Glutamatergic neuron (in vitro differentiated cells): Measurements from ENCODE around the gene SNX20. TPM values are rescaled to one million over a fixed set of nuclear protein-coding genes. Genes with fewer than 3 reads are reported as not detected.

Experiments used
- DNase-seq: peaks from one replicate; pipeline ENCODE4 v3.0.0; 2022
- H3K27ac Mint-ChIP-seq: one replicate; pipeline ENCODE4 v1.8.0; 2020; ENCODE audit warnings: mild to moderate bottlenecking, mixed read lengths, inconsistent platforms; ENCODE audit not compliant: unreplicated experiment
- H3K27me3 Mint-ChIP-seq: one replicate; pipeline ENCODE4 v1.8.0; 2020; ENCODE audit warnings: mild to moderate bottlenecking, moderate library complexity, mixed read lengths, inconsistent platforms; ENCODE audit not compliant: unreplicated experiment
- H3K36me3 Mint-ChIP-seq: one replicate; pipeline ENCODE4 v1.8.0; 2020; ENCODE audit warnings: mild to moderate bottlenecking, mixed read lengths, inconsistent platforms; ENCODE audit not compliant: unreplicated experiment
- H3K4me1 Mint-ChIP-seq: one replicate; pipeline ENCODE4 v1.8.0; 2020; ENCODE audit warnings: mild to moderate bottlenecking, low read depth, mixed read lengths, inconsistent platforms; ENCODE audit not compliant: unreplicated experiment
- H3K4me3 Mint-ChIP-seq: one replicate; pipeline ENCODE4 v1.8.0; 2020; ENCODE audit warnings: mild to moderate bottlenecking, mixed read lengths, inconsistent platforms; ENCODE audit not compliant: unreplicated experiment
- H3K9me3 Mint-ChIP-seq: one replicate; pipeline ENCODE4 v1.8.0; 2020; ENCODE audit warnings: mild to moderate bottlenecking, moderate library complexity, mixed read lengths, inconsistent platforms; ENCODE audit not compliant: unreplicated experiment
- total RNA-seq: library from RNA; stranded (reverse); fragmentation: NEBNext Ultra II Directional; extraction: Animal tissue kit (Norgen Biotek cat#: 25700); gene quantifications from one replicate; pipeline ENCODE4 v1.2.1, GENCODE V29; 2021; ENCODE audit not compliant: unreplicated experiment
- TF ChIP-seq, protein P1 (sequence below): fragments of 200-600 bp; sonication (generic); IDR thresholded peaks from one replicate; pipeline ENCODE4 v1.5.0; 2021; ENCODE audit not compliant: partially characterized antibody, unreplicated experiment

Gene SNX20
- total RNA-seq, 1 donor from 2014 or later: not detected

- H3K36me3 Mint-ChIP-seq: no peaks in the 10 kb centered on the region
- no peak overlapping the region for H3K4me3 Mint-ChIP-seq
- peaks cover 1% of the 10 kb centered on the region for H3K9me3 Mint-ChIP-seq
- H3K27ac Mint-ChIP-seq: no peak overlapping the region
- peaks cover 9% of the 10 kb centered on the region for H3K27me3 Mint-ChIP-seq
- TF ChIP-seq, protein P1, sequence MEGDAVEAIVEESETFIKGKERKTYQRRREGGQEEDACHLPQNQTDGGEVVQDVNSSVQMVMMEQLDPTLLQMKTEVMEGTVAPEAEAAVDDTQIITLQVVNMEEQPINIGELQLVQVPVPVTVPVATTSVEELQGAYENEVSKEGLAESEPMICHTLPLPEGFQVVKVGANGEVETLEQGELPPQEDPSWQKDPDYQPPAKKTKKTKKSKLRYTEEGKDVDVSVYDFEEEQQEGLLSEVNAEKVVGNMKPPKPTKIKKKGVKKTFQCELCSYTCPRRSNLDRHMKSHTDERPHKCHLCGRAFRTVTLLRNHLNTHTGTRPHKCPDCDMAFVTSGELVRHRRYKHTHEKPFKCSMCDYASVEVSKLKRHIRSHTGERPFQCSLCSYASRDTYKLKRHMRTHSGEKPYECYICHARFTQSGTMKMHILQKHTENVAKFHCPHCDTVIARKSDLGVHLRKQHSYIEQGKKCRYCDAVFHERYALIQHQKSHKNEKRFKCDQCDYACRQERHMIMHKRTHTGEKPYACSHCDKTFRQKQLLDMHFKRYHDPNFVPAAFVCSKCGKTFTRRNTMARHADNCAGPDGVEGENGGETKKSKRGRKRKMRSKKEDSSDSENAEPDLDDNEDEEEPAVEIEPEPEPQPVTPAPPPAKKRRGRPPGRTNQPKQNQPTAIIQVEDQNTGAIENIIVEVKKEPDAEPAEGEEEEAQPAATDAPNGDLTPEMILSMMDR: no peak
- DNase-seq: no peak
- peaks cover 27% of the 10 kb centered on the region for H3K4me1 Mint-ChIP-seq
Observed at GRCh38 chr16:50622643-50623369, 58.3 kb downstream of the SNX20 start.

DNA sequence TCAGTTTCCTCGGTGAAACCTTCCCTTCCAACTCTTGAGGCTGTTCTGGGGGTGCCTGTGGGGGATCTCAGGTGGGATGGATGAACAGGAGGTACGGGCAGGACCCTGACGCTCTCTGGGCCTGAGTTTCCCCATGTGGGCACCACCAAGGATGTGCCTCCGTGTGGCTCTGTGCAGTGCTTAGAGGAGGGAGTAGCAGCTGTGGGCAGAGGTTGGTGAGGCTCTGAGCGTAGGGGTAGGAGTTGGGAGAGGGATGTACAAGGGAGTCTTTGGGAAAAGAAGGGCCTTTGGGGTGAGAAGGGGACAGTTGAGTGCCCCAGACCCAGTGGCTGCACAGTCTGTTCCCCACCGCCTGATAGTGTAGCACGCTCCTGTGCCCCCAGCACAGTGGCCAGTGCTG, 59.1 kb downstream of the SNX20 start:
- TF ChIP-seq, protein P1: no peak
- no peak overlapping the region for H3K4me3 Mint-ChIP-seq
- no peaks in the 10 kb centered on the region for H3K36me3 Mint-ChIP-seq
- peaks cover 9% of the 10 kb centered on the region for H3K27me3 Mint-ChIP-seq
- peaks cover 23% of the 10 kb centered on the region for H3K4me1 Mint-ChIP-seq
- DNase-seq: no peak
- no peak overlapping the region for H3K27ac Mint-ChIP-seq
- H3K9me3 Mint-ChIP-seq: peaks cover 1% of the 10 kb centered on the region

Other genes with a start within 250 kb of the SNX20 start
- gene NKD1, start 132.9 kb downstream of the SNX20 start, total RNA-seq: 31.3 TPM
- gene NOD2, start 12.3 kb upstream of the SNX20 start, total RNA-seq: 0.34 TPM
- gene CYLD, start 60.8 kb upstream of the SNX20 start, total RNA-seq: 39.5 TPM